ENCODE data around the gene DNER. TPM values are rescaled to one million over a fixed set of nuclear protein-coding genes. Genes with fewer than 3 reads are reported as not detected.

Gene DNER
- total and polyA plus RNA-seq, 2 of the 13 experiments (the other 11 are each of a cell fraction or from before 2014, with no cell fraction given) = not detected

- BruUV-seq (replicated peaks) = no TSS peak
- TF ChIP-seq ZNF282 (IDR thresholded peaks at IDR 0.05; ENCODE audit: partially characterized antibody) (no peak), MTERF4 (CRISPR knock-in tag; IDR thresholded peaks at IDR 0.05) (no peak), SATB2 (CRISPR knock-in tag; IDR thresholded peaks at IDR 0.05) (no peak), ZNF605 (CRISPR knock-in tag; IDR thresholded peaks at IDR 0.05) (no peak), ATF7 (IDR thresholded peaks at IDR 0.05) (peak; percentile 93), ATF7 (CRISPR knock-in tag; IDR thresholded peaks at IDR 0.05) (no peak), CREB1 (IDR thresholded peaks at IDR 0.05) (peak; percentile 51), CREB1 (CRISPR knock-in tag; IDR thresholded peaks at IDR 0.05) (no peak), SETDB1 (CRISPR knock-in tag; IDR thresholded peaks at IDR 0.05; ENCODE audit: borderline replicate concordance) (no peak), PATZ1 (CRISPR knock-in tag; IDR thresholded peaks at IDR 0.05) (no peak), ATAD3A (CRISPR knock-in tag; IDR thresholded peaks at IDR 0.05) (no peak), ZFAT (CRISPR knock-in tag; conservative IDR thresholded peaks at IDR 0.05) (no peak), GPN1 (CRISPR knock-in tag; IDR thresholded peaks at IDR 0.05; ENCODE audit: borderline replicate concordance) (no peak), CEBPG (CRISPR knock-in tag; IDR thresholded peaks at IDR 0.05) (0 out of 2 replicates have a peak, but pooled peaks have one; percentile 46), ZNF549 (CRISPR knock-in tag; IDR thresholded peaks at IDR 0.05) (no peak), ZNF761 (CRISPR knock-in tag; conservative IDR thresholded peaks at IDR 0.05) (no peak), CEBPB (IDR thresholded peaks at IDR 0.05; ENCODE audit: borderline replicate concordance, low read depth, low read length) (peak; percentile 93)
- H3K9me3 ChIP-seq (ENCODE audit: low read length) = no peaks in the 10 kb centered on the region
- H3K27ac ChIP-seq (ENCODE audit: extremely low read length, insufficient read depth, low read length) = no peak overlapping the region
- no peak overlapping the region for H3K4me2 ChIP-seq (ENCODE audit: low read depth, low read length)
- no peaks in the 10 kb centered on the region for H3K79me2 ChIP-seq (ENCODE audit: insufficient read depth, low read length)
- CTCF ChIA-PET (ENCODE audit: low intra/inter-chr PET ratio, low total read pairs) = no interaction called here
- ATAC-seq (no peak), FAIRE-seq (no peak), DNase-seq (ENCODE audit: low spot score) (no peak)
- 38% methylated on average over 12 of the region's 12 CpGs for WGBS (ENCODE audit: low lambda C conversion rate)
- no peak overlapping the region for H3K4me3 ChIP-seq (replicated peaks in 1 of 3; ENCODE audit: insufficient read depth in 1 of 3, low read depth in 2 of 3, low read length in 3 of 3)
- H3K27me3 ChIP-seq (ENCODE audit: control insufficient read depth in 1 of 2, insufficient read depth in 2 of 2, low read length in 2 of 2) = peaks cover 1 to 9% of the 10 kb centered on the region in 2 experiments; a peak in 3 of 5 replicates
- in situ Hi-C loops (cut with HindIII; ENCODE audit: extremely low pct_ligation_motif_present, low pct_unique_long_range_greater_than_20kb) (no loop called here), intact Hi-C loops (cut with micrococcal nuclease; ENCODE audit: unreplicated experiment) (no loop called here)
- H4K20me1 ChIP-seq (ENCODE audit: insufficient read depth, low read length) = no peaks in the 10 kb centered on the region
- POLR2A ChIA-PET = no interaction called here
- no peak overlapping the region for H3K9ac ChIP-seq (ENCODE audit: insufficient read depth, low read depth, low read length)
- H2AFZ ChIP-seq (ENCODE audit: low read length) = no peak overlapping the region
- H3K4me1 ChIP-seq (ENCODE audit: insufficient read depth, low read length) = no peaks in the 10 kb centered on the region
- H3K36me3 ChIP-seq (replicated peaks in 1 of 2; ENCODE audit: control insufficient read depth in 1 of 2, insufficient read depth in 2 of 2, low read length in 2 of 2) = no peaks in the 10 kb centered on the region
Measured at GRCh38 chr2:229622495-229623355, 91.6 kb downstream of the DNER start.

Measured in HepG2 (cell line).